Fibroblast of skin of abdomen (primary cell): ENCODE data around the gene HIPK4.
"Not testable (repeated sequence)": the region's sequence is repeated elsewhere in the genome, so short reads cannot be mapped to it uniquely, and the experiment has no call there.

Experiments used
- DNase-seq: peaks from one replicate; pipeline ENCODE4 v3.0.0-alpha.2; 2013

HIPK4 gene

DNA sequence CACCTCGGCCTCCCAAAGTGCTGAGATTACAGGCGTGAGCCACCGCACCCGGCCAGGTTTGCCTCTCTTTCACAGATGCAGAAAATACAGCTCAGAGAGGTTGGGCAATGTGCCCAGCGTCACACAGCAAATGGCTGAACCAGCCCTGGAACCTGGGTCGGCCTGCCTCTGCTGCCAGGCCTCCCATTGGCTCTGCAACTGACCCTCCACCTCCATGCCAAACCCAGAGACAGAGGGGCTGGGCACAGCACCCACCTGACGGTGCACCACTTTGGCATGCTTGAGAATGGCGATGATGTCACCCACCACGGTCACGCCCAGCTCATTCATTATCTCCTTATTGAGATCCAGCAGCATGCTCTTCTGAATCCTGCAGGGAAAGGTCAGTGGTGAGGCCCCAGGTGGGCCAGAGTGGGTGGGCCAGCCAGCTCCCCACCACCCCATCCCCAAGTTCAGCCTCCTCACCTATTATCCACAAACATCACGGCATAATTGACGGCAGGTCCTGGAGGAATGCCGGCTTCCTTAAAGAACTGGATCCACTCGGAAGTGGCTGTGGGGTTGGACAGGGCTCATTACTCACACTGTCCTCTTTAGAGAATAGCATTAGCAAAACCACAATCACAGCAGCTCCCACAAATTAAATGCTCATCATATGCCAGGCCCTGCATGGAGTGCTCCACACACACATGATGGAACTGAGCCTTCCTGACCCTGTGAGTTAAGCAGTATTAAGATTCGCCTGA lies 54.0 kb downstream of the HIPK4 start:
- DNase-seq: no peak

DNA sequence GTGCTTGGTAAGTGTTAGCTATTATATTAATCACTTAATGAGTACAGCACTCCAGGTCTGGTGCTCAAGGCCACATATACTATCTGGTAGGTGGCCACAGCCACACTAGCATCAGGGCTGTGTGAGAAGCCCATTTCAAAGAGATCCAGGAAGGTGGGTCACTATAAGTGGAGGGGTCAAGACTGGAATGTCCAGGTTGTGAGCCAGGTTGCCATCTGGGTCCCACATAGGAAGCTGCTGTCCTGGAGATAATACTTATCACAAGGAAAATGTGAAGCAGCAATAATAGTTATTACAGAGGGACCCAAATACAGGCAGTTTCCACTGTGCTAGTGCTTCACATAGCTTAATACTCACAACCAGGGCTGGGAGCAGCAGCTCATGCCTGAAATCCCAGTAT lies 54.9 kb downstream of the HIPK4 start:
- DNase-seq: no peak

DNA sequence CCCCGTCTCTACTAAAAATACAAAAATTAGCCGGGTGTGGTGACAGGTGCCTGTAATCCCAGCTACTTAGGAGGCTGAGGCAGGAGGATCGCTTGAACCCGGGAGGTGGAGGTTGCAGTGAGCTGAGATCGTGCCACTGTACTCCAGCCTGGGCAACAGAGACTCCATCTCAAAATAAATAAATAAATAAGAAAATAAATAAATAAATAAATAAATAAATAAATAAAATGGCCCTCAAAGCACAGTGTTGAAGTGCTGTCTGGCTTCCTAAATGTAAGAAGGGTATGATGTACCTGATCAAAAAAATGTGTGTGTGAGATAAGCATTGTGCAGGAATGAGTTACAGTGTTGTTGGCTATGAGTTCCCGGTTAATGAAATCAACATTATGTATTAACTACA lies 56.9 kb downstream of the HIPK4 start:
- DNase-seq: not testable (repeated sequence)

DNA sequence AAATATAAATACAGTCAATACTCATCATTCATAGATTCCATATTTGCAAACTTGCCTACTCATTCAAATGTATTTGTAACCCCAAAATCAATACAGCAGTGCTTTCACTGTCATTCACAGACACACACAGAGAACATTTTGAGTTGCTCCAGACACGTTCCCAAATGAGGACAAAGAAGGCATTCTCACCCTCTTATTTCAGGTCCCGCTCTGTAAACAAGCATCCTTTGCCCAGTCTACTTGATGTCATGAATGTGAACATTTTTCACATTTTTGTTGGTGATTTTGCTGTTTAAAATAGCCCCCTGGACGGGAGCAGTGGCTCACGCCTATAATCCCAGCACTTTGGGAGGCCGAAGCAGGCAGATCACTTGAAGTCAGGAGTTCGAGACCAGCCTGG lies 57.3 kb downstream of the HIPK4 start:
- DNase-seq: no peak

DNA sequence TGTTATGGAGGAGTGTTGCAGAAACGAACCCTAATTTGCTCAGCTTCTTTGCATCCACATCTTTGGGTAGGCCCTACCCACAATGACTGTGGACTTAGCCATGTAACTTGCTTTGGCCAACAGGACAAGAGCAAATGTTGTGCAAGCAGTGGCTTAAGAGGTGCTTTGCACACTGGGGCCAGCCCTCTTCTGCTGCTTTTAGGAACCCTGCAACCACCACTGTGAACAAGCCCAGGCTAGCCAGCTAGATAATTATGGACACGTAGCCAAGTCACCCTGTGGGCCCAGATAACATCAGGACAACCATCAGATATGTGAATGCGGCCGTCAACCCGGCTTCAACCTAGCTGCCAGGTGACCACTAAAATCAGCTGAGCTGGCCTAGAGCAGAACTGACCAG lies 58.9 kb downstream of the HIPK4 start:
- DNase-seq: no peak
